ENCODE results near the gene LPO.

- TF ChIP-seq CTCF (IDR thresholded peaks at IDR 0.05; ENCODE audit: insufficient read depth, low read length, poor library complexity, severe bottlenecking) (no peak), EZH2phosphoT487 (conservative IDR thresholded peaks at IDR 0.05; ENCODE audit: low read length) (no peak)
Observed at GRCh38 chr17:58239987-58240386, 1.6 kb downstream of the LPO start.

Data from SU-DHL-6 (cell line).